ENCODE results near the gene ZBTB16. TPM values are rescaled to one million over a fixed set of nuclear protein-coding genes. Genes with fewer than 3 reads are reported as not detected.
"Not testable (repeated sequence)": the region's sequence is repeated elsewhere in the genome, so short reads cannot be mapped to it uniquely, and the experiment has no call there.

ZBTB16 gene
- total RNA-seq, 2 experiments from 2014 or later: 3.0 to 4.6 TPM

DNA sequence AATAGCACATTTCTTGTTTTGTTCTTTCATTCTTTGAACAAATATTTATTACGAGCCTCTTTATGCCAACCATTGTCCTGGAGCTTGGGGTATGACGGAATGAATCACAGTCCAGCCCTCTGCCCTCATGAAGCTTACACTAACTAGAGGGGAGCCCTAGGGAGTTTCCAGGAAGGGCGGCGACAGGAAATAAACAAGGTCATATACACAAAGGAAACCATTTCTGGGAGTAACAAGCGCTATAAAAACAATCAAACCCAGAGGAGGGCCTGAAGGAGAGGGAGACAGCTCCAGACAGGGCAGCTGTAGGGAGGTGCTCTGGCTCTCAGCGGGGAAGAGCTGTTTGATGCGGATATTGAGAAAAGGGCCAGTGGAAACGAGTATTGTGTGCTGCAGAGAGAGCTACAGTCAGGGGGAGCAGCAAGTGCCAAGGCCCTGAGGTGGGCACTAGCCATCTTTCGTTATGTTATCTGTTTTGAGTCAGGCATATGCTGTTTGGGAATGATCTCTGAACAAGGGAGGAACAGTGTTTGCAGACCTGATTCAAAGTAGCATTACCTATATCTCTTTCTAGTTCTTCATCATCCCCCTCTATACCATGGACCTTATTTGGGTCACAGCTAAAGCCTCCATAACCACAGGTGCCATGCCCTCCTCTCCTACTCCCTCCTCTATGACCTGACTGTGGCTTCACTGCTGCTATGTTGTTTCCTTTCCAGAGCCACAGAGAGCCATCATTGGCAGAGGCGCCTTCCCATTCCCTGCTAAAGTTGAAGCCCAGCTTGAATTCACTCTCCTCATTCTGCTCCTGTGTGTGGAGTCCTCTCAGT lies 15.3 kb upstream of the ZBTB16 start:
- Mint-ChIP-seq H3K36me3 (ENCODE audit: low read depth) (no peaks in the 10 kb centered on the region), H3K27me3 (no peaks in the 10 kb centered on the region), H3K4me1 (peaks cover 12% of the 10 kb centered on the region), H3K9me3 (ENCODE audit: low read depth) (no peaks in the 10 kb centered on the region), H3K4me3 (no peak overlapping the region), H3K27ac (no peak overlapping the region)
- DNase-seq: no peak
- intact Hi-C loops (cut with DNase I, micrococcal nuclease): no loop called here
- ATAC-seq: peak; percentile 19
- ChIA-PET POLR2A (interaction anchor here (0.6 kb wide), 1 partner anchor 39 kb away, joined by 3 read pairs; no protein-coding TSS in a partner anchor), CTCF (interaction anchor here (0.6 to 2.0 kb wide), 6 partner anchors 8 to 219 kb away, joined by 3 to 9 read pairs (median 4); no protein-coding TSS in a partner anchor)

DNA sequence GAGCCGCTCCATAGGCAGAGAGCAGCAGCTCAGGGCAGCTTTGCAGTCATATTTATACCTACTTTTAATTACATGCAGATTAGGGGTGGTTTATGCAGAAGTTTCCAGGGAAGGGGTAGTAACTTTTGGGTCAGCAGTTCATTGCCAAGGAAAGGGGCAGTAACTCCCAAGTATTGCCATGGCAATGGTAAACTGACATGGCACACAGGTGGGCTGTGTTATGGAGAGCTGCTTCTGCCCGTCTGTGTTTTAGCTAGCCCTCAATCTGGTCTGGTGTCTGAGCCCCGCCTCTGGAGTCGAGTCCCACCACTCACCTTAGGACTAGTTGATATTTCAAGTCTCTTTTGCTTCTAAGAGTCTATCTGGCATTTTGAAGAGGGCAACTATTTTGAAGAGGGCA lies 12.2 kb upstream of the ZBTB16 start:
- H3K36me3 Mint-ChIP-seq (ENCODE audit: low read depth): no peaks in the 10 kb centered on the region
- no peaks in the 10 kb centered on the region for H3K27me3 Mint-ChIP-seq
- no peak overlapping the region for H3K4me3 Mint-ChIP-seq
- no peak overlapping the region for H3K27ac Mint-ChIP-seq
- DNase-seq (no peak), ATAC-seq (no peak)
- intact Hi-C loops (cut with DNase I, micrococcal nuclease): no loop called here
- H3K9me3 Mint-ChIP-seq (ENCODE audit: low read depth): no peaks in the 10 kb centered on the region
- peaks cover 12% of the 10 kb centered on the region for H3K4me1 Mint-ChIP-seq
- CTCF ChIA-PET: interaction anchor here (0.6 kb wide), 1 partner anchor 194 kb away, joined by 3 read pairs; no protein-coding TSS in a partner anchor
- POLR2A ChIA-PET: no interaction called here

DNA sequence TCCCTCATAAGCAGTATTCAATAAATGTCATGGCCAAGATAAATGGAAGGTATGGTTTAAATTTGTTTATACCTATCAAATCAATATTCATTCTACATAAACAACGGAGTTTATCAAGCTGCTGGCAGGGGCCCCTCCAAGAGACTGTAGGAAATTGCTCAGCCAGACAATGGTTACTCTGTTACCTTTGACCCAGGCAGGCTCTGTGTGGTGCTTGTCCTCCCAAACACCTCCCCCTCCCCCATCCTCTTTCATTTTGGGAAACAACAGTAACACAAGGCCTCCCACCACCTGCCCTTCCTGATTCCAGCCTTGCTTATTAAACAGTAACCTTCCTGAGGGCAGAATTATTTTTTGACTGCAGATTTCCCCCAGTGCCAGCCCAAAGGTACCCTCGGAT lies 10.5 kb upstream of the ZBTB16 start:
- intact Hi-C loops (cut with DNase I, micrococcal nuclease): no loop called here
- Mint-ChIP-seq H3K4me1 (peaks cover 8% of the 10 kb centered on the region), H3K27me3 (peaks cover 2% of the 10 kb centered on the region), H3K4me3 (no peak overlapping the region), H3K27ac (no peak overlapping the region), H3K36me3 (ENCODE audit: low read depth) (no peaks in the 10 kb centered on the region), H3K9me3 (ENCODE audit: low read depth) (no peaks in the 10 kb centered on the region)
- CTCF ChIA-PET: no interaction called here
- POLR2A ChIA-PET: no interaction called here
- no peak for ATAC-seq
- DNase-seq: no peak

DNA sequence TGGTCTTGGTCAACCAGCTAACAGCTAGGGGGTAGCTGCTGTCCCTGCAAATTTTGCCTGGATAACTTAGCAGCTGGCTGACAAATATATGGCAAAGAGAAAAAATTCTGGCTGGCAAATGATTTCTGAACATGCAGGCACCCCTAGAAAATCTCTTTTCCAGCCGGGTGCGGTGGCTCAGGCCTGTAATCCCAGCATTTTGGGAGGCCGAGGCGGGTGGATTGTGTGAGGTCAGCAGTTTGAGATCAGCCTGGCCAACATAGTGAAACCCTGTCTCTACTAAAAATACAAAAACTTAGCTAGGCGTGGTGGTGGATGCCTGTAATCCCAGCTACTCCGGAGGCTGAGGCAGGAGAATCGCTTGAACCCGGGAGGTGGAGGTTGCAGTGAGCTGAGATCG lies 9.7 kb upstream of the ZBTB16 start:
- H3K27ac Mint-ChIP-seq; H3K36me3 Mint-ChIP-seq (ENCODE audit: low read depth); H3K9me3 Mint-ChIP-seq (ENCODE audit: low read depth); CTCF ChIA-PET; intact Hi-C loops (cut with DNase I, micrococcal nuclease); H3K27me3 Mint-ChIP-seq; POLR2A ChIA-PET; H3K4me3 Mint-ChIP-seq; ATAC-seq; DNase-seq; H3K4me1 Mint-ChIP-seq: not testable (repeated sequence)

DNA sequence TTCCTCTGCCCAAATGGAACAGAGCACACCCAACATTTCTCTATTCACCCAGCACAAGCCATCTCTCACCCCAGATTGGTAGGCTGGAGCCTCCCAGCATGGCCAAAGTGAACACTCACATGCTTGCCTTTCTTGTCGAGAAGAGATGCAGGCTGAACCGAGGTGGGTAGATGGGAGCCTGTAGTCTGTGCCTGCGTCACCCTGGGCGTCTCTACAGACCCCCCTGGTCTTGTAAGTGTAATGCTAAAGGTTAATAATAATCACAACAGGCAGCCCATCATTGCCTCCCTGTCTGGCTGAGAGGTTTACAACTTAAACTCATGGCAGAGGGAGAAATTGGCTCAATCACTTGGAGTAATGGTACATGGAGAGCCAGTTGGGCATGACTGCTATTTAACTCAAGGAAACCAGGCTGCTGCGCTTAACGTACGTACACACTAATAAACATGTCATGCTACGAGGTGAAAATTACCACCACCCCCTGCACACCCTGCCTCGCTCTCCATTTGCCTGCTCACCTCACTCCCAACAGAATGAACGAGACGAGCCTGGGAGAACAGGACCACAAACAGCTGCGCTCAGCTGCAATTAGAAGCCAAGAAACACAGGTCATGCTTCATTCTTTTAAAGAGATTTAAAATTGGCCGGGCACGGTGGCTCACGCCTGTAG lies 9.1 kb upstream of the ZBTB16 start:
- no peaks in the 10 kb centered on the region for H3K9me3 Mint-ChIP-seq (ENCODE audit: low read depth)
- DNase-seq (no peak), ATAC-seq (no peak)
- no peaks in the 10 kb centered on the region for H3K4me1 Mint-ChIP-seq
- no peak overlapping the region for H3K27ac Mint-ChIP-seq
- intact Hi-C loops (cut with DNase I, micrococcal nuclease): no loop called here
- no peaks in the 10 kb centered on the region for H3K36me3 Mint-ChIP-seq (ENCODE audit: low read depth)
- peaks cover 2% of the 10 kb centered on the region for H3K27me3 Mint-ChIP-seq
- POLR2A ChIA-PET: no interaction called here
- H3K4me3 Mint-ChIP-seq: no peak overlapping the region
- CTCF ChIA-PET: no interaction called here

DNA sequence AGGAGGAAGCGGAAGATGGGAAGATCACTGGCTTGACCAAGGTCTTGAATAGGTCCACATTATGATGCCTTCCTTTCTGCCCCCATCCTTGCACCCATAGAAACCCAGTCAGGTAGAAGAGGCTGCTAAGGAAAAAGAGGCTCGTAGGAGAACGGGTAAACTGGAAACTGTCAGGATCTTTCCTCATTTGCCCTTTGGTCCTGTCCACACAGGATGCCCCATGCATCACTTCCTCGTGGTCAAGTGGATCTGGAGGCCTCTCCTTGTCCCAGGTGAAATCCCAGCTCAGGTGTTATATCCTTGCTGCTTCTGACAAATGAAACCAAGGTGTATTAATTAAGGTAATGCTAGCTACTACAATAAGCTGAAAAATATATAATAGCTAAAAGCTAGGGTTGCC lies 8.0 kb upstream of the ZBTB16 start:
- Mint-ChIP-seq H3K4me3 (no peak overlapping the region), H3K27ac (no peak overlapping the region), H3K9me3 (ENCODE audit: low read depth) (no peaks in the 10 kb centered on the region), H3K4me1 (no peaks in the 10 kb centered on the region), H3K27me3 (peaks cover 3% of the 10 kb centered on the region), H3K36me3 (ENCODE audit: low read depth) (no peaks in the 10 kb centered on the region)
- POLR2A ChIA-PET: interaction anchor here (0.7 kb wide), 1 partner anchor 59 kb away, joined by 3 read pairs; no protein-coding TSS in a partner anchor
- no peak for ATAC-seq
- intact Hi-C loops (cut with DNase I, micrococcal nuclease): no loop called here
- CTCF ChIA-PET: interaction anchor here (0.7 to 1.3 kb wide), 3 partner anchors 8 to 156 kb away, joined by 3 to 4 read pairs (median 3); no protein-coding TSS in a partner anchor
- DNase-seq: no peak

DNA sequence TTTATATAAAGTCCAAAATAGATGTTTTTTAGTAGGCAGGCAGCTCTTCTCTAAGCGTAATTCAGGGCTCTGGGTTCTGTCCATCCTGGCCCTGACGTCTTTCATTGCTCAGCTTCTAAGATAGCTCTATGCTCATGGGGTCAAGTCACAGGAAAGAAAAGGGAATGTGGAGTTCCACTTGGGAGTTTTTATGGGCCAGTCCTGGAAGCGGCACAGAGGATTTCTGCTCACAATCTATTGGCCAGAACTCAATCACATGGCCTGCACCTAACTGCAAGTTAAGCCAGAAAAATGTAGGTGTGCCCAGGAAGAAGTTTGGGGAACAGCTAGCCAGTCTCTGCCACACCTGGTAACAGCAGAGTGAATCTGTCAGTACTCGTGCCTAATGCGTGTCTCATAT lies 7.4 kb upstream of the ZBTB16 start:
- Mint-ChIP-seq H3K27ac (no peak overlapping the region), H3K9me3 (ENCODE audit: low read depth) (no peaks in the 10 kb centered on the region), H3K4me1 (no peaks in the 10 kb centered on the region), H3K36me3 (ENCODE audit: low read depth) (no peaks in the 10 kb centered on the region), H3K4me3 (no peak overlapping the region), H3K27me3 (peaks cover 8% of the 10 kb centered on the region)
- DNase-seq (no peak), ATAC-seq (no peak)
- ChIA-PET POLR2A (interaction anchor here (0.7 kb wide), 1 partner anchor 58 kb away, joined by 3 read pairs; no protein-coding TSS in a partner anchor), CTCF (interaction anchor here (0.7 to 1.3 kb wide), 3 partner anchors 8 to 157 kb away, joined by 3 to 4 read pairs (median 3); no protein-coding TSS in a partner anchor)
- intact Hi-C loops (cut with DNase I, micrococcal nuclease): no loop called here

DNA sequence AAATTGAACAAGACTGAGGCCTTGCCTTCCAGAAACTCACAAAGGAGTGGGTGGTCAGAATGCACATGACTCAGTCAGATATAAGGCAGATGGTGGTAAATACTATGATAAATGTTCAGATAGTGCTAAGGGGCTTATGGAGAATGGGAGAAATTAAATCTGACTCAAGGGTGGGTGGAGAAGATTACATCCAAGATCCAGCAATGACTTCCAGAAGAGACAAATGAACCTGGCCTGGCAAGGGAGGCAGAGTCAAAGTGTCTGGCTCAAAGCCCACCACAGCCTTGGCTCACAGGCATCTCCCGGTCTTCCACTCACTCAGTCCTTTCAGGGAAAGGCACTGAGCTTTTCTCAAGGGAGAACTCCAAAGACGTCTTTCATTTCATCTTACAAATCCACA lies 6.1 kb upstream of the ZBTB16 start:
- Mint-ChIP-seq H3K4me3 (no peak overlapping the region), H3K36me3 (ENCODE audit: low read depth) (no peaks in the 10 kb centered on the region), H3K4me1 (no peaks in the 10 kb centered on the region), H3K27ac (no peak overlapping the region), H3K27me3 (peaks cover 20% of the 10 kb centered on the region), H3K9me3 (ENCODE audit: low read depth) (no peaks in the 10 kb centered on the region)
- DNase-seq (no peak), ATAC-seq (no peak)
- POLR2A ChIA-PET: no interaction called here
- intact Hi-C loops (cut with DNase I, micrococcal nuclease): no loop called here
- CTCF ChIA-PET: interaction anchor here (1.0 kb wide), 1 partner anchor 91 kb away, joined by 3 read pairs; no protein-coding TSS in a partner anchor

DNA sequence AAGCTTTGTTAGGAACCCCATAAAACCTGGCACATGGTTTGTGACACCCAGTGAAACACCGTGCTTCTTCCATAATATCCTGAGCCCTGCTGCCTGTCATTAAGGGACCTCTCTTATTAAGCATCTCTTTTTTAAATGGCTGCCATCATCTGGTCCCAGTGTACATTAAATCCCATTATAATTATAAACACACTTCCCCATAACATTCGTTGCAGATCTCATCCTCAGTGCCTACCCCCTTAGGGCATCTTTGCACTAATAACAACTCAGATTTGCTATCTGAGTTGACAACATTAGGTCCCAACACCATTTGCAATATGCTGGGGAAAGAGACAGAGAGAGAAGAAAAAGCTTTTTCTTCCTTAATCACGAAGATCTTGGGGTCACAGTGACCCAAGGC lies 4.7 kb upstream of the ZBTB16 start:
- ChIA-PET POLR2A (no interaction called here), CTCF (interaction anchor here (0.8 kb wide), 1 partner anchor 206 kb away, joined by 3 read pairs; no protein-coding TSS in a partner anchor)
- ATAC-seq (no peak), DNase-seq (no peak)
- H3K27me3 Mint-ChIP-seq: peaks cover 27% of the 10 kb centered on the region
- intact Hi-C loops (cut with DNase I, micrococcal nuclease): no loop called here
- H3K36me3 Mint-ChIP-seq (ENCODE audit: low read depth): no peaks in the 10 kb centered on the region
- H3K27ac Mint-ChIP-seq: no peak overlapping the region
- no peak overlapping the region for H3K4me3 Mint-ChIP-seq
- peaks cover 4% of the 10 kb centered on the region for H3K4me1 Mint-ChIP-seq
- H3K9me3 Mint-ChIP-seq (ENCODE audit: low read depth): no peaks in the 10 kb centered on the region

DNA sequence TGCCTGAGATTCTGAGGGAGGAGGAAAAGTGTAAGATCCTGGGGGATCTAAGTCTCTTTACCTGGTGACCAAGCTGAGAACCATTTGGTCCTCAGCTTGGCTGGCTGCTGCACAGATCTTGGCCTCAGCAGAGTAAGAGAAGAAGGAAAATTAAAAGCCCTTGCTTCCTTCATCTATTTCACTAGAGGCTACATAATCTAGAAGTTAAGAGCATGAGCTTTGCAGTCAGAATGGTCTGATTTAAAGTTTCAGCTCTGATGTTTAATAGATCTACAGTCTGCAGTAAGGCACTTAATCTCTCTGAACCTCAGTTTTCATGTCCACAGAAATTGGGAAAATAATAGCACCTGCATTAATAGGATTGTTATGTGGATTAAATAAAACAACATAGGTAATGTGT lies 3.1 kb upstream of the ZBTB16 start:
- no peaks in the 10 kb centered on the region for H3K36me3 Mint-ChIP-seq (ENCODE audit: low read depth)
- no peaks in the 10 kb centered on the region for H3K9me3 Mint-ChIP-seq (ENCODE audit: low read depth)
- H3K27me3 Mint-ChIP-seq: peaks cover 32% of the 10 kb centered on the region
- H3K4me3 Mint-ChIP-seq: no peak overlapping the region
- no peak overlapping the region for H3K27ac Mint-ChIP-seq
- DNase-seq (no peak), ATAC-seq (no peak)
- intact Hi-C loops (cut with DNase I, micrococcal nuclease): no loop called here
- CTCF ChIA-PET: interaction anchor here (0.9 kb wide), 1 partner anchor 210 kb away, joined by 3 read pairs; no protein-coding TSS in a partner anchor
- peaks cover 4% of the 10 kb centered on the region for H3K4me1 Mint-ChIP-seq
- POLR2A ChIA-PET: no interaction called here

DNA sequence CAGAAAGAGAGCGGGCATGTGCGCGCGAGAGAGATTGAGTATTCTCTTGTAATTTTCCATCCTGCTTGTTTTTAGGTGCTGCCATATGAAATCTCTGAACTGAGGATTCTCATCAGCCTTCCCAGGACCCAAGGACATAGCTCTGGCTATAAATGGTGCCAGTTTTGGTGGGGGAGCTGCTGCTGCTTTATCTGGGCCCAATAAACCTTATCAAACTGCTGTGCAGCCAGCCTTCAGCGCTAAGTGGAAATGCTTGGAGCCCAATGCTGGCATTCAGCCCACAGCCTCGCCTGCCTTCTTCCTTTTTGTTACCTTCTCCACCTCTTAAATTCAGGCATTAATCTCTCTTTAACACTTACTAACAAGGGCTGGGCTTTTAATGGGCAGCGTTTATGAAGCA lies 2.4 kb upstream of the ZBTB16 start:
- ChIA-PET POLR2A (no interaction called here), CTCF (no interaction called here)
- intact Hi-C loops (cut with DNase I, micrococcal nuclease): no loop called here
- DNase-seq (no peak), ATAC-seq (no peak)
- Mint-ChIP-seq H3K27ac (no peak overlapping the region), H3K9me3 (ENCODE audit: low read depth) (no peaks in the 10 kb centered on the region), H3K4me1 (peaks cover 4% of the 10 kb centered on the region), H3K4me3 (no peak overlapping the region), H3K27me3 (peaks cover 33% of the 10 kb centered on the region), H3K36me3 (ENCODE audit: low read depth) (no peaks in the 10 kb centered on the region)

DNA sequence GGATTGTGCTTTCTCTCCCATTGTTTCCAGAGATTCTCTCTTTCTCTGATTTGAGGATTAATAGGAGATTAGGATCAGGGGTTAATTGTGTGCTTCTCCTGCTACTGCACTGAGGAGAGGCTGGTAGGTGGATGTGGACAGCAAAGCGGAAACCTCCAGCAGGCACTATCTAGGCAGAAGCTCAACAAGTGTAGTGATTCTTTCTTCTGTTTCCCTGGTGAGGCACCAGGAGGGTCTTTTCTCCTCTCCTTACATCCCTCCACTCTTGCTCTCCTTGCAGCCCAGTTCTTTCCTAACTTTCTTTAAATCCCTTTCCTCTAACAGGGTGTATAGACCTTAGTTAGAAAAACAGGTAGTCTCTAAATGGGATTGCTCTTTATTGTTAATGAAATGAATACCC lies 1.9 kb upstream of the ZBTB16 start:
- Mint-ChIP-seq H3K9me3 (ENCODE audit: low read depth) (no peaks in the 10 kb centered on the region), H3K27me3 (peaks cover 33% of the 10 kb centered on the region), H3K27ac (no peak overlapping the region), H3K4me3 (no peak overlapping the region), H3K36me3 (ENCODE audit: low read depth) (no peaks in the 10 kb centered on the region), H3K4me1 (peaks cover 4% of the 10 kb centered on the region)
- DNase-seq: no peak
- CTCF ChIA-PET: interaction anchor here (1.5 kb wide), 1 partner anchor 203 kb away, joined by 7 read pairs; no protein-coding TSS in a partner anchor
- ATAC-seq: no peak
- POLR2A ChIA-PET: no interaction called here
- intact Hi-C loops (cut with DNase I, micrococcal nuclease): no loop called here
